ENCODE data around the gene GAK.

Gene GAK

GRCh38 chr4:827209-828081 is 104.7 kb downstream of the GAK start:
- in situ Hi-C loops (cut with MboI; ENCODE audit: low pct_unique_long_range_greater_than_20kb, low sequenced_read_pairs, unreplicated experiment), result no loop called here
- DNase-seq (ENCODE audit: low spot score), result no peak
- TF ChIP-seq CTCF (IDR thresholded peaks at IDR 0.05; ENCODE audit: extremely low read depth, insufficient read depth, missing control alignments), result no peak

- in situ Hi-C loops (cut with MboI; ENCODE audit: low pct_unique_long_range_greater_than_20kb, low sequenced_read_pairs, unreplicated experiment), result no loop called here
- no peak for DNase-seq (ENCODE audit: low spot score)
- TF ChIP-seq CTCF (IDR thresholded peaks at IDR 0.05; ENCODE audit: extremely low read depth, insufficient read depth, missing control alignments), result no peak
These were observed 105.5 kb downstream of the GAK start for GRCh38 chr4:826508-827208.

GRCh38 chr4:825971-826330 is 106.2 kb downstream of the GAK start, which contains the start of gene CPLX1:
Gene CPLX1 (minus strand): TSS chr4:826129. CDS start chr4:824522, 1,607 bp downstream.
- no peak for TF ChIP-seq CTCF (IDR thresholded peaks at IDR 0.05; ENCODE audit: extremely low read depth, insufficient read depth, missing control alignments)
- peak; percentile 74 for DNase-seq (ENCODE audit: low spot score)
- in situ Hi-C loops (cut with MboI; ENCODE audit: low pct_unique_long_range_greater_than_20kb, low sequenced_read_pairs, unreplicated experiment), result no loop called here

- no peak for TF ChIP-seq CTCF (IDR thresholded peaks at IDR 0.05; ENCODE audit: extremely low read depth, insufficient read depth, missing control alignments)
These were observed 106.8 kb downstream of the GAK start for GRCh38 chr4:825063-825970.

GRCh38 chr4:824461-825062 is 107.6 kb downstream of the GAK start:
- in situ Hi-C loops (cut with MboI; ENCODE audit: low pct_unique_long_range_greater_than_20kb, low sequenced_read_pairs, unreplicated experiment), result no loop called here
- TF ChIP-seq CTCF (IDR thresholded peaks at IDR 0.05; ENCODE audit: extremely low read depth, insufficient read depth, missing control alignments), result no peak
- no peak for DNase-seq (ENCODE audit: low spot score)

More at GRCh38 chr4:825063-825970, 106.8 kb downstream of the GAK start:
- in situ Hi-C loops (cut with MboI; ENCODE audit: low pct_unique_long_range_greater_than_20kb, low sequenced_read_pairs, unreplicated experiment), result no loop called here
- DNase-seq (ENCODE audit: low spot score), result peak; percentile 79

Data from GM13977 (cell line).